ENCODE data around the gene TRIM71.
A peak's percentile ranks its signal among the peaks of the same experiment; 100 is the strongest.

GRCh38 chr3:32934150-32934742, 116.4 kb downstream of the TRIM71 start:
- no peak for TF ChIP-seq POLR2A (IDR thresholded peaks at IDR 0.05)
- TF ChIP-seq, protein P1, sequence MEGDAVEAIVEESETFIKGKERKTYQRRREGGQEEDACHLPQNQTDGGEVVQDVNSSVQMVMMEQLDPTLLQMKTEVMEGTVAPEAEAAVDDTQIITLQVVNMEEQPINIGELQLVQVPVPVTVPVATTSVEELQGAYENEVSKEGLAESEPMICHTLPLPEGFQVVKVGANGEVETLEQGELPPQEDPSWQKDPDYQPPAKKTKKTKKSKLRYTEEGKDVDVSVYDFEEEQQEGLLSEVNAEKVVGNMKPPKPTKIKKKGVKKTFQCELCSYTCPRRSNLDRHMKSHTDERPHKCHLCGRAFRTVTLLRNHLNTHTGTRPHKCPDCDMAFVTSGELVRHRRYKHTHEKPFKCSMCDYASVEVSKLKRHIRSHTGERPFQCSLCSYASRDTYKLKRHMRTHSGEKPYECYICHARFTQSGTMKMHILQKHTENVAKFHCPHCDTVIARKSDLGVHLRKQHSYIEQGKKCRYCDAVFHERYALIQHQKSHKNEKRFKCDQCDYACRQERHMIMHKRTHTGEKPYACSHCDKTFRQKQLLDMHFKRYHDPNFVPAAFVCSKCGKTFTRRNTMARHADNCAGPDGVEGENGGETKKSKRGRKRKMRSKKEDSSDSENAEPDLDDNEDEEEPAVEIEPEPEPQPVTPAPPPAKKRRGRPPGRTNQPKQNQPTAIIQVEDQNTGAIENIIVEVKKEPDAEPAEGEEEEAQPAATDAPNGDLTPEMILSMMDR (IDR thresholded peaks at IDR 0.05), result peak; percentile 35 to 50 (median 43)
